HEK293 (cell line): Measurements from ENCODE around the gene WDR55.

Experiments used
- AEBP2 ChIP-seq: fragments of 450-650 bp; formaldehyde crosslinking; IDR thresholded peaks from 2 replicates; pipeline ENCODE4 v1.5.1; 2016; ENCODE audit warnings: missing biosample characterization, missing genetic modification characterization, borderline replicate concordance
- BCL11A ChIP-seq: fragments of 450-650 bp; formaldehyde crosslinking; IDR thresholded peaks from 2 replicates; pipeline ENCODE4 v1.5.1; 2016; ENCODE audit warnings: low read depth, missing biosample characterization, missing genetic modification characterization
- GLI2 ChIP-seq: fragments of 450-650 bp; formaldehyde crosslinking; IDR thresholded peaks from 2 replicates; pipeline ENCODE4; 2017; ENCODE audit warnings: missing biosample characterization, missing genetic modification characterization, low read depth, borderline replicate concordance
- MYNN ChIP-seq: fragments of 450-650 bp; formaldehyde crosslinking; IDR thresholded peaks from 2 replicates; pipeline ENCODE4 v1.5.1; 2016; ENCODE audit warnings: missing biosample characterization, missing genetic modification characterization, borderline replicate concordance
- PATZ1 ChIP-seq: fragments of 450-650 bp; formaldehyde crosslinking; IDR thresholded peaks from 2 replicates; pipeline ENCODE4 v1.5.1; 2016; ENCODE audit warnings: missing biosample characterization, missing genetic modification characterization
- PRDM1 ChIP-seq: fragments of 450-650 bp; formaldehyde crosslinking; IDR thresholded peaks from 2 replicates; pipeline ENCODE4; 2016; ENCODE audit warnings: missing biosample characterization, missing genetic modification characterization
- PRDM2 ChIP-seq: fragments of 450-650 bp; formaldehyde crosslinking; IDR thresholded peaks from 2 replicates; pipeline ENCODE4 v1.5.1; 2016; ENCODE audit warnings: missing biosample characterization, missing genetic modification characterization, borderline replicate concordance
- REST ChIP-seq: fragments of 450-650 bp; formaldehyde crosslinking; IDR thresholded peaks from 2 replicates; pipeline ENCODE4 v1.5.1; 2016; ENCODE audit warnings: missing biosample characterization, missing genetic modification characterization
- TCF7L2 ChIP-seq: IDR thresholded peaks from 2 replicates; pipeline ENCODE4 v1.6.1; 2011; ENCODE audit warnings: low read depth, mild to moderate bottlenecking, inconsistent platforms, low read length, moderate library complexity, borderline replicate concordance
- ZNF114 ChIP-seq: fragments of 450-650 bp; formaldehyde crosslinking; IDR thresholded peaks from 2 replicates; pipeline ENCODE4 v1.5.0; 2017; ENCODE audit warnings: missing biosample characterization, missing genetic modification characterization
- ZNF148 ChIP-seq: fragments of 450-650 bp; formaldehyde crosslinking; IDR thresholded peaks from 2 replicates; pipeline ENCODE4 v1.5.0; 2017; ENCODE audit warnings: missing biosample characterization, missing genetic modification characterization, borderline replicate concordance
- ZNF157 ChIP-seq: fragments of 450-650 bp; formaldehyde crosslinking; IDR thresholded peaks from 2 replicates; pipeline ENCODE4 v1.5.1; 2016; ENCODE audit warnings: missing biosample characterization, missing genetic modification characterization
- ZNF366 ChIP-seq: fragments of 450-650 bp; formaldehyde crosslinking; conservative IDR thresholded peaks from 2 replicates; pipeline ENCODE4 v1.5.1; 2016; ENCODE audit warnings: missing biosample characterization, missing genetic modification characterization
- ZNF398 ChIP-seq: fragments of 450-650 bp; formaldehyde crosslinking; IDR thresholded peaks from 2 replicates; pipeline ENCODE4 v1.5.1; 2017; ENCODE audit warnings: missing biosample characterization, missing genetic modification characterization
- ZNF473 ChIP-seq: fragments of 450-650 bp; formaldehyde crosslinking; IDR thresholded peaks from 2 replicates; pipeline ENCODE4 v1.5.1; 2017; ENCODE audit warnings: missing biosample characterization, missing genetic modification characterization
- ZNF48 ChIP-seq: fragments of 450-650 bp; formaldehyde crosslinking; IDR thresholded peaks from 2 replicates; pipeline ENCODE4 v1.5.1; 2016; ENCODE audit warnings: missing biosample characterization, missing genetic modification characterization
- ZNF704 ChIP-seq: fragments of 450-650 bp; formaldehyde crosslinking; IDR thresholded peaks from 2 replicates; pipeline ENCODE4 v1.5.1; 2016; ENCODE audit warnings: missing biosample characterization, missing genetic modification characterization
- ZNF747 ChIP-seq: fragments of 450-650 bp; formaldehyde crosslinking; IDR thresholded peaks from 2 replicates; pipeline ENCODE4 v1.5.1; 2016; ENCODE audit warnings: missing biosample characterization, missing genetic modification characterization
- ZNF768 ChIP-seq: fragments of 450-650 bp; formaldehyde crosslinking; IDR thresholded peaks from 2 replicates; pipeline ENCODE4 v1.5.1; 2018; ENCODE audit warnings: missing biosample characterization, mild to moderate bottlenecking, missing genetic modification characterization

Gene WDR55

GRCh38 chr5:140710899-140711552 lies 46.3 kb downstream of the WDR55 start (continued):
- TF ChIP-seq PRDM2 (tag by site-specific recombination) (no peak), ZNF398 (tag by site-specific recombination) (no peak), PRDM1 (tag by site-specific recombination) (peak; percentile 86), GLI2 (tag by site-specific recombination) (no peak), ZNF704 (no peak), MYNN (tag by site-specific recombination) (no peak), ZNF366 (tag by site-specific recombination) (peak; percentile 46), REST (tag by site-specific recombination) (peak; percentile 97), PATZ1 (tag by site-specific recombination) (peak; percentile 95), ZNF768 (tag by site-specific recombination) (peak; percentile 6; the same call in 1 of the 2 replicates), ZNF48 (tag by site-specific recombination) (no peak), ZNF473 (tag by site-specific recombination) (no peak), ZNF148 (tag by site-specific recombination) (0 out of 2 replicates have a peak, but pooled peaks have one; percentile 21), AEBP2 (tag by site-specific recombination) (no peak), TCF7L2 (no peak), BCL11A (tag by site-specific recombination) (peak; percentile 96), ZNF157 (tag by site-specific recombination) (no peak), ZNF114 (tag by site-specific recombination) (no peak), ZNF747 (tag by site-specific recombination) (no peak)
